ENCODE data around the gene C19orf67.
A peak's percentile ranks its signal among the peaks of the same experiment; 100 is the strongest.

Gene C19orf67

GRCh38 chr19:14033946-14034345 lies 51.6 kb downstream of the C19orf67 start:
- Histone ChIP-seq H3K4me3 (ENCODE audit: low read length) (no peak overlapping the region), H3K36me3 (ENCODE audit: insufficient read depth, low read length) (no peaks in the 10 kb centered on the region), H2AFZ (ENCODE audit: low read depth, low read length) (no peak overlapping the region), H3K27me3 (ENCODE audit: insufficient read depth, low read length) (peaks cover 9% of the 10 kb centered on the region), H3K9me3 (ENCODE audit: low read length) (no peaks in the 10 kb centered on the region), H3K4me1 (ENCODE audit: insufficient read depth, low read length) (peaks cover 6% of the 10 kb centered on the region)

GRCh38 chr19:14031719-14032480 lies 53.7 kb downstream of the C19orf67 start, which contains the start of gene IL27RA:
Gene IL27RA, plus strand, starts transcription at chr19:14031762. Its CDS starts 111 bp downstream, at chr19:14031873.
- Histone ChIP-seq H3K9me3 (ENCODE audit: low read length) (no peaks in the 10 kb centered on the region), H3K4me1 (ENCODE audit: insufficient read depth, low read length) (peaks cover 6% of the 10 kb centered on the region), H3K27me3 (ENCODE audit: insufficient read depth, low read length) (peaks cover 12% of the 10 kb centered on the region), H3K4me3 (ENCODE audit: low read length) (peak within 1 kb of the TSS; percentile 61), H3K36me3 (ENCODE audit: insufficient read depth, low read length) (no peaks in the 10 kb centered on the region), H2AFZ (ENCODE audit: low read depth, low read length) (peak within 1 kb of the TSS; percentile 93)

Measured in neuron (in vitro differentiated cells).